Neural progenitor cell (in vitro differentiated cells): Measurements from ENCODE around the gene FGF19.

Source experiments
- CTCF ChIP-seq: fragments of 200-600 bp; sonication (generic); IDR thresholded peaks from 2 replicates; pipeline ENCODE4 v1.5.1; 2017; ENCODE audit warnings: antibody characterized with exemption, mild to moderate bottlenecking
- EZH2phosphoT487 ChIP-seq: fragments of 200-600 bp; sonication (generic); IDR thresholded peaks from 2 replicates; pipeline ENCODE4 v1.6.1; 2017; ENCODE audit warnings: antibody characterized with exemption

GRCh38 chr11:69649576-69649900 lies 54.3 kb downstream of the FGF19 start:
- no peak for TF ChIP-seq EZH2phosphoT487
- no peak for TF ChIP-seq CTCF
